Transverse colon (tissue), 4 donors: ENCODE data around the gene PCF11. TPM values are rescaled to one million over a fixed set of nuclear protein-coding genes. Genes with fewer than 3 reads are reported as not detected.

Source experiments
- DNase-seq: peaks from one replicate; pipeline ENCODE4 v3.0.0-alpha.2; 2019
- H3K27ac ChIP-seq, 4 donors: fragments of 200-600 bp; sonication (generic); 2 replicates each; pipeline ENCODE4 v1.5.1; 2016 to 2018; ENCODE audit warnings: inconsistent platforms in 4 of 4
- H3K27me3 ChIP-seq: fragments of 200-600 bp; sonication (generic); 2 replicates; pipeline ENCODE4 v1.5.1; 2017; ENCODE audit warnings: inconsistent platforms
- H3K36me3 ChIP-seq, 4 donors: fragments of 200-600 bp; sonication (generic); 2 replicates each; pipeline ENCODE4 v1.5.1; 2017 to 2019; ENCODE audit warnings: inconsistent platforms in 4 of 4
- H3K4me1 ChIP-seq, 4 donors: fragments of 200-600 bp; sonication (generic); 2 replicates each; pipeline ENCODE4 v1.5.1; 2017 to 2020; ENCODE audit warnings: inconsistent platforms in 4 of 4
- H3K4me3 ChIP-seq, 4 donors: fragments of 200-600 bp; sonication (generic); 1 replicate in 1 of 4; 2 replicates in 3 of 4; pipeline versions ENCODE4 v1.5.1 to v1.6.1; 2017 to 2019; ENCODE audit warnings: inconsistent platforms in 4 of 4
- H3K9me3 ChIP-seq, 2 donors: fragments of 200-600 bp; sonication (generic); 2 replicates each; pipeline ENCODE4 v1.5.1; 2017 to 2019; ENCODE audit warnings: inconsistent platforms in 2 of 2
- EP300 ChIP-seq: sonication (generic); formaldehyde crosslinking; IDR thresholded peaks from one replicate; pipeline ENCODE4 v1.6.1; 2017; ENCODE audit warnings: antibody characterized with exemption, low read depth
- POLR2A ChIP-seq: fragments of 450-650 bp; IDR thresholded peaks from one replicate; pipeline ENCODE4 v1.6.1; 2016; ENCODE audit warnings: antibody characterized with exemption, mild to moderate bottlenecking, moderate library complexity
- POLR2AphosphoS5 ChIP-seq, 3 donors: sonication (generic); formaldehyde crosslinking; IDR thresholded peaks; one replicate each; pipeline ENCODE4 v1.6.1; 2016; ENCODE audit warnings: antibody characterized with exemption in 3 of 3
- WGBS, 2 donors: methylation state at CpG; one replicate each; pipeline ENCODE4 v1.1.5; 2018; ENCODE audit warnings: low coverage in 1 of 2; 5-methylcytosine and 5-hydroxymethylcytosine counted together
- in situ Hi-C, 4 donors: fragments of 200-750 bp; cut with MboI; loops; one replicate each; pipeline versions ENCODE4 v1.15.0 to v1.15.1; 2017; ENCODE audit warnings: low sequenced_read_pairs in 3 of 4, low pct_ligation_motif_present in 1 of 4, low pct_unique_long_range_greater_than_20kb in 1 of 4
- intact Hi-C: fragments of 100-400 bp; cut with DNase I; formaldehyde crosslinking; loops from one replicate; pipeline ENCODE4 v1.15.1; 2023; ENCODE audit warnings: low total_unique reads
- total RNA-seq, 4 donors: library from RNA; depleted of rRNA; stranded (reverse); fragments of >200 nt; gene quantifications; one replicate each; pipeline ENCODE4 v1.1.0, GENCODE V29; 2016
- TF ChIP-seq, protein P1 (sequence below), 5 experiments: fragments of 200-600 bp in 3 of 5; fragments of 450-650 bp in 2 of 5; sonication (generic) in 3 of 5; IDR thresholded peaks; 1 replicate in 2 of 5; 2 replicates in 3 of 5; pipeline ENCODE4 v1.5.1; 2016 to 2017; ENCODE audit warnings: antibody characterized with exemption in 5 of 5, inconsistent platforms in 3 of 5, mild to moderate bottlenecking in 2 of 5, moderate library complexity in 1 of 5

The PCF11 gene
- total RNA-seq: 100 to 1,000 TPM in 2 of 4 donors, 10 to 100 TPM in 2; 81.1 to 346 (median 154) TPM

DNA sequence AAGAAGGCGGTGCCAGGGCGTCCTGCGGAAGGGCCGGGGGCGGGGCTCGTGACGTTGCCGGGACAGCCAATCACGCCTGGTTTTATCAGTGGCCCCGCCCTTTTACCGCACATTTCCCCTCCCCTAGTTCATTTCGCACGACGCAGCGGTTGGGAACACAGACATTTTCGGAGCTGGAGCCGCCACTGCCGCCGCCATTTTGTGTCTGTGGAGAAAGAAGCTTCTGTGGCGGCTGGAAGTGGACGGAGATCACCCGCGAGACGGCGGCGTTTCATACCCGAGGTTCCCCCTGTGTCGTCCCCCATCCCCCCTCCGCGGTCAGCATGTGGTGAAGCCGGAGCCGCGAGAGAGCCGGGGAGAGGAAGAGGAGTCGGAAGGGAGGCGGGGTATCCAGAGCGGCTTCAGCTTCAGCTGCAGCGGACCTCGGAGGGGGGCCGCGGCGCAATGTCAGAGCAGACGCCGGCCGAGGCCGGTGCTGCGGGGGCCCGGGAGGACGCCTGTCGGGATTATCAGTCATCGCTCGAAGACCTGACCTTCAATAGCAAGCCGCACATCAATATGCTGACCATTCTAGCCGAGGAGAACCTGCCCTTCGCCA, at the start of gene PCF11:
Gene PCF11 (plus strand): TSS at position 136 of the 598 bp plus-strand sequence. CDS start 309 bp downstream, at position 445.
- intact Hi-C loops (loop anchor here (5.0 to 10.0 kb wide), 2 partner anchors 85 to 252 kb away; partner anchors contain the start of genes DDIAS, PRCP and RAB30), in situ Hi-C loops (loop anchor here in 2 of 4 donors (10.0 to 25.0 kb wide), 2 partner anchors 82 to 245 kb away; partner anchors contain the start of genes DDIAS (in 1 of the 2), PRCP (in 1 of the 2) and RAB30 (in 1 of the 2))

GRCh38 chr11:83112886-83113285, 44.0 kb upstream of the PCF11 start:
- TF ChIP-seq EP300 (no peak), POLR2AphosphoS5 (IDR thresholded peaks at IDR 0.05) (no peak), POLR2A (no peak)
- TF ChIP-seq, protein P1, sequence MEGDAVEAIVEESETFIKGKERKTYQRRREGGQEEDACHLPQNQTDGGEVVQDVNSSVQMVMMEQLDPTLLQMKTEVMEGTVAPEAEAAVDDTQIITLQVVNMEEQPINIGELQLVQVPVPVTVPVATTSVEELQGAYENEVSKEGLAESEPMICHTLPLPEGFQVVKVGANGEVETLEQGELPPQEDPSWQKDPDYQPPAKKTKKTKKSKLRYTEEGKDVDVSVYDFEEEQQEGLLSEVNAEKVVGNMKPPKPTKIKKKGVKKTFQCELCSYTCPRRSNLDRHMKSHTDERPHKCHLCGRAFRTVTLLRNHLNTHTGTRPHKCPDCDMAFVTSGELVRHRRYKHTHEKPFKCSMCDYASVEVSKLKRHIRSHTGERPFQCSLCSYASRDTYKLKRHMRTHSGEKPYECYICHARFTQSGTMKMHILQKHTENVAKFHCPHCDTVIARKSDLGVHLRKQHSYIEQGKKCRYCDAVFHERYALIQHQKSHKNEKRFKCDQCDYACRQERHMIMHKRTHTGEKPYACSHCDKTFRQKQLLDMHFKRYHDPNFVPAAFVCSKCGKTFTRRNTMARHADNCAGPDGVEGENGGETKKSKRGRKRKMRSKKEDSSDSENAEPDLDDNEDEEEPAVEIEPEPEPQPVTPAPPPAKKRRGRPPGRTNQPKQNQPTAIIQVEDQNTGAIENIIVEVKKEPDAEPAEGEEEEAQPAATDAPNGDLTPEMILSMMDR (IDR thresholded peaks at IDR 0.05): no peak
- in situ Hi-C loops: no loop called here
- H3K9me3 ChIP-seq: no peaks in the 10 kb centered on the region
- H3K4me3 ChIP-seq: no peak overlapping the region
- no peaks in the 10 kb centered on the region for H3K36me3 ChIP-seq
- no peak for DNase-seq
- 67 to 86% methylated on average over 2 of the region's 2 CpGs for WGBS, 2 donors
- no peaks in the 10 kb centered on the region for H3K27me3 ChIP-seq
- H3K4me1 ChIP-seq: peaks cover 0 to 18% (median 3%) of the 10 kb centered on the region in 4 donors
- intact Hi-C loops: no loop called here
- no peak overlapping the region for H3K27ac ChIP-seq

More for the DNA sequence above, at the start of gene PCF11:
- TF ChIP-seq EP300: no peak
- peak; percentile 100 for TF ChIP-seq POLR2A
- TF ChIP-seq, protein P1 (IDR thresholded peaks at IDR 0.05): no peak
- peak; percentile 100 for TF ChIP-seq POLR2AphosphoS5 (IDR thresholded peaks at IDR 0.05)
- no peaks in the 10 kb centered on the region for H3K27me3 ChIP-seq
- no peaks in the 10 kb centered on the region for H3K9me3 ChIP-seq
- H3K4me1 ChIP-seq: peaks cover 16 to 35% (median 30%) of the 10 kb centered on the region in 4 donors
- WGBS, 2 donors: 0% methylated on average over 49 of the region's 55 CpGs; no CpG with 5 or more reads in 1 of the 2 donors
- DNase-seq: no peak
- peak within 1 kb of the TSS; percentile 99 to 100 (median 100) for H3K27ac ChIP-seq
- H3K4me3 ChIP-seq: peak within 1 kb of the TSS; percentile 80 to 99 (median 93)
- H3K36me3 ChIP-seq: no peaks in the 10 kb centered on the region

- 81% methylated on average over 3 of the region's 3 CpGs; no CpG with 5 or more reads in 1 of the 2 donors for WGBS, 2 donors
- in situ Hi-C loops: no loop called here
Measured at GRCh38 chr11:83115026-83115425, 41.9 kb upstream of the PCF11 start.

GRCh38 chr11:83115551-83115950, 41.4 kb upstream of the PCF11 start:
- peak overlapping the region in 1 of 4 donors; percentile 2 for H3K27ac ChIP-seq
- no peak for TF ChIP-seq POLR2A
- TF ChIP-seq, protein P1 (IDR thresholded peaks at IDR 0.05): no peak
- no peak for TF ChIP-seq EP300
- TF ChIP-seq POLR2AphosphoS5 (IDR thresholded peaks at IDR 0.05): no peak
- WGBS, 2 donors: 69% methylated on average over 5 of the region's 5 CpGs; no CpG with 5 or more reads in 1 of the 2 donors
- H3K36me3 ChIP-seq: no peaks in the 10 kb centered on the region
- intact Hi-C loops (no loop called here), in situ Hi-C loops (no loop called here)
- no peaks in the 10 kb centered on the region for H3K27me3 ChIP-seq
- H3K9me3 ChIP-seq: no peaks in the 10 kb centered on the region
- no peak overlapping the region for H3K4me3 ChIP-seq
- DNase-seq: peak; percentile 12
- H3K4me1 ChIP-seq: peaks cover 4 to 29% (median 5%) of the 10 kb centered on the region in 4 donors

More at GRCh38 chr11:83115026-83115425, 41.9 kb upstream of the PCF11 start:
- no peaks in the 10 kb centered on the region for H3K9me3 ChIP-seq
- intact Hi-C loops: no loop called here
- no peak overlapping the region for H3K4me3 ChIP-seq
- H3K27ac ChIP-seq: peak overlapping the region in 1 of 4 donors; percentile 2
- no peaks in the 10 kb centered on the region for H3K36me3 ChIP-seq
- peaks cover 4 to 29% (median 5%) of the 10 kb centered on the region in 4 donors for H3K4me1 ChIP-seq
- H3K27me3 ChIP-seq: no peaks in the 10 kb centered on the region
- TF ChIP-seq EP300: no peak
- TF ChIP-seq POLR2A: no peak
- no peak for TF ChIP-seq POLR2AphosphoS5 (IDR thresholded peaks at IDR 0.05)
- TF ChIP-seq, protein P1 (IDR thresholded peaks at IDR 0.05): no peak
- no peak for DNase-seq
